C4-2B (cell line): ENCODE data around the gene ASB18.

Source experiments
- H3K27ac ChIP-seq: fragments of 450-650 bp; 2 replicates; pipeline ENCODE4 v1.5.1; 2017
- CTCF ChIP-seq: fragments of 450-650 bp; conservative IDR thresholded peaks from 2 replicates; pipeline ENCODE4 v1.5.1; 2017; ENCODE audit warnings: mild to moderate bottlenecking
- ZFX ChIP-seq: fragments of 450-650 bp; IDR thresholded peaks from 2 replicates; pipeline ENCODE4 v1.6.1; 2017

ASB18 gene

GRCh38 chr2:236156860-236157194 is 107.4 kb downstream of the ASB18 start:
- TF ChIP-seq CTCF: no peak
- no peak overlapping the region for H3K27ac ChIP-seq

- no peak overlapping the region for H3K27ac ChIP-seq
- TF ChIP-seq ZFX (no peak), CTCF (no peak)
Measured at GRCh38 chr2:236156095-236156859, 107.9 kb downstream of the ASB18 start.

- H3K27ac ChIP-seq: no peak overlapping the region
- no peak for TF ChIP-seq CTCF
- no peak for TF ChIP-seq ZFX
Measured at GRCh38 chr2:236155406-236155805, 108.8 kb downstream of the ASB18 start.

- H3K27ac ChIP-seq: no peak overlapping the region
- no peak for TF ChIP-seq ZFX
- no peak for TF ChIP-seq CTCF
Measured at GRCh38 chr2:236146436-236146835, 117.8 kb downstream of the ASB18 start.

GRCh38 chr2:236143811-236144210 is 120.4 kb downstream of the ASB18 start:
- TF ChIP-seq ZFX: no peak
- TF ChIP-seq CTCF: no peak
- no peak overlapping the region for H3K27ac ChIP-seq
